GM19023 (cell line): ENCODE measurements around the gene CFL1.
"Not testable (repeated sequence)": the region's sequence is repeated elsewhere in the genome, so short reads cannot be mapped to it uniquely, and the experiment has no call there.

Experiments
- ATAC-seq: cut with Tn5 transposase; IDR thresholded peaks from one replicate; pipeline ENCODE4 v1.9.1; 2021; ENCODE audit warnings: mild to moderate bottlenecking, moderate library complexity; ENCODE audit not compliant: unreplicated experiment

The CFL1 gene

DNA sequence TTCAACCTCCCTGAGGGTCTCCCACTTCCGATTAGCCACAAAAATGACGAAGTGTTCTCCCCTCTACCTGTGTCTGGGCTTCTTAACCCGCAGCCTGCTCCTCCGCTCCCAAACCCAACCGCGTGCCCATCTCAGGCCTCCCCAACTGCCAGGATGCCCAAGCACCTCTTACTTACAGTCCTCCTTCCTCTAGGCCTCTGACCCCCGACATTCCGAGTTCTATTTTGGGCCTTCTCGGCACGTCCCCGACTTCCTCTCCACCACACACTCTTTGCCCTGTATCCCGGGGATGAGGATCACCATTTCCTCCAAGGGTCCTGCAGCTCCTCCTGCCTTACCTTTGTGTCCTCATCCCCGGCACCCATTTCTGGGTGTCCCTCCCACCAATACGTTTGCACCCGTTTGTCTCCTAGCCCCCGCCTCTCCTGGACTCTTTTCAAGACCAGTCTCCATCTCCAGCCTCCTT, 1.9 kb upstream of the CFL1 start:
- ATAC-seq = no peak

- ATAC-seq = peak; percentile 50
Observed at GRCh38 chr11:65859095-65859811, 1.3 kb upstream of the CFL1 start.

DNA sequence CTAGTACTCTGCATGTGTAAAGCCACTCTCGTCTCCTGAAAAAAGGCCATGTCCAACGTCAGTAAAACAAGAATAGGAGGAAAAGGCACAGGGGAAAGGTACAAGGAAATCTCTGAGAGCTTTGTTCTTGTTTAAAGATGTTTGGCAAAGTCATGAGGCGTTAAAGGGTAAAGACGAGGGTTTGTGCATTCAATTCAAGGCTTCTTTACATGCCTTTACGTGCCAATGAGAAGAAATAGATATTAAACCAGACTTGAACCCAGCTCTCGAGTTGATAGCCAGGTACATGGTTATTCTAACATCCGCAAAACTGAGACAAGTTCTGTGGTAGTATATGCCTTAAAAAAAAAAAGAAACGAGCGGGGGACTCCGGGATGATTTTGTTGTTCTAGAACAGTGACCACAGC, 704 bp upstream of the CFL1 start:
- ATAC-seq = no peak

- ATAC-seq = peak; percentile 2
Observed at GRCh38 chr11:65857500-65857852, 504 bp downstream of the CFL1 start.

GRCh38 chr11:65856689-65857499, 1.1 kb downstream of the CFL1 start:
- peak; percentile 20 for ATAC-seq

GRCh38 chr11:65855927-65856363, 2.0 kb downstream of the CFL1 start:
- no peak for ATAC-seq

DNA sequence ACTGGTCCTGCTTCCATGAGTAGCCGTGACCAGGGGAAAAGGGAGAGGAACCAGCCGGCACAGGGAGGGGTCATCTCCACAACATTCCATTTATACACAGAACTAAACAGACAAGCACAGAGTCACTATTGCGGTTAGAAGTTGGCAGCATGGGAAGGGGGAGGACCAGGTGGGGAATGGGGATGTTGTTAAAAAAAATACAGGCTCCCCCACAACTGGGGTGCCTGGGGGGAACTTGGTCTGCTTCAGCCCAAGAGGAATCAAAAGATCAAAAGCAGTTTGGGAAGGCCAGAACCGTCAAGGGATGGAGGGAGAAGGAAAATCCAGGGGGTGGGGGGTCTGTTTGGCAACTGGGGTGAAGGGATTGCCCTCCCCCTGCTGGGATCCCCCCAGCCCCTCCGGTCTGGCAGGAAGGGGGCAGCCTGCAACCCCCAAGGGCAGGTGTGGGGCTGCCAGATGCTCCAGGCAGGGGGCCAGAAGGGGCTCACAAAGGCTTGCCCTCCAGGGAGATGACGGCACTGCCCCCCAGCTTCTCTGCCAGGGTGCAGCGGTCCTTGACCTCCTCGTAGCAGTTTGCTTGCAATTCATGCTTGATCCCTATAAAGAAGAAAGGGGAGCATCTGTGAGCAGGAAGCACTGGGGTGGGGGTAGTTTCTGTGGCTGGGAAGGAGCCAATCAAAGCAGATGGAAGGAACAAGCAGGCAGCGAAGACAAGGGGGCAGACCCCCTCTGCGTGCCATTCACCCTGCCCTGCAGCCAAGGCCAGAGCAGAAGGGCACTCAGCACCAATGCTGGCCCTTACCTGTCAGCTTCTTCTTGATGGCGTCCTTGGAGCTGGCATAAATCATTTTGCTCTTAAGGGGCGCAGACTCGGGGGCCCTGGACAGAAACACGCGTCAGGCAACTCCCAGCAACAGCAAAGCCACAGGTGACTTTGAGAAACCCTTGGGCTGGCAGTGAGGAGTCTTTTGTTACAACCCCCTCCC, 2.8 kb downstream of the CFL1 start:
- ATAC-seq = no peak

GRCh38 chr11:65854161-65854592, 3.8 kb downstream of the CFL1 start:
- ATAC-seq = no peak

DNA sequence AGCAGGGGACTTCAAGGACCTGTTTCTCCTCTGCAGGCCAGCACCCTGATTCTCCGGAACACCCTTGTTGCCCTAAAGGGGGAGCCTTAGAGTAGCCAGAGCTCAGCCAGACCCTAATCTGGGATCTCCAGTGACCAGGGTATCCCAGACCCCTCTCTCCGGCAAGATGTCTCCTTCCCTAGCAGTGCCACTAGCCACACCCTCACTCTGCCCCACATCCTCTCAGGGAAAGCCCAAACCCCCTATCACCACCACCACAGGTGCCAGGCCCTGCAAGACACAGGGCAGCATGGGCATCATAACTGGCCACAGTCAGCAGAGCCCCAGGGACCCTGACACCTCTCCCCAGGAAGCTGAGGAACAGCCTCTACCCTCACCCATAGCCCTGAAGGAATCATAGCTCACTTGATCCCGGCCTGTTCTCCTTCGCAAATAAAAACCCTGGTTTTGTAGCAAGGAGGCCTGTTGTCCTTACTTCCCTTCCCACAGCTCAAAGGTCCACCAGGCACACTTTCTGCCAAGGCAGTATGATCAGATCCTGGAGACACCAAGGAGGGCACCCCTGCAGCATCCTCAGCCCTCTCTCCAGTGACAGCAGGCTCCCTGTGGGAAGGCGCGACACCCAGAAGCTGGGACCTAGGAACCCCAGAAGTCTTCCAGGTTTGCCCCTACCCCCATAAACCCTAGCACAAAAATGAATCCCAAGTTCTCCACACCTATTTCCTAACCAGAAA, 4.6 kb downstream of the CFL1 start:
- ATAC-seq = no peak

GRCh38 chr11:65852508-65853245, 5.3 kb downstream of the CFL1 start:
- no peak for ATAC-seq

GRCh38 chr11:65851811-65852507, 6.0 kb downstream of the CFL1 start:
- no peak for ATAC-seq

- ATAC-seq = no peak
Observed at GRCh38 chr11:65851083-65851579, 6.8 kb downstream of the CFL1 start.

- ATAC-seq = no peak
Observed at GRCh38 chr11:65850217-65851082, 7.5 kb downstream of the CFL1 start.

GRCh38 chr11:65849771-65850216, 8.2 kb downstream of the CFL1 start:
- ATAC-seq = no peak

DNA sequence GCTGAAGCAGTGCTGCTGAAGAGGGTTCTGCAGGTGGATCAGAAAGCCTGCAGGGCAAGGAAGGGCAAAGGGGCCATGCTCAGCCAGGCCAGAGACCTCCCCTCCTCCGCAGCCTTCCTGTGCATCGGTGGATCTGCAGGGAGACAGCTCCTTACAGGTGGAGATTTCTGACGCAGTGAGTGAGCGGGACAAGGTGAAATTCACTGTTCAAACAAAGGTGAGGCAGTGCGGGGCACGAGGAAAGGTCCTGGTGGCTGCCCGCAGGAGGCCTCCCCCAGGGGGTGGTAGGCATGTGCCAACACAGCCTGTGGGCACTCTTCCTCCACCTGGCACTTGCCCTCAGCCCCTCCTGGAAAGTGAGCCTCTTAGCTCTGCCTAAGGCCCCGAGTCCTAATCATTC, 8.6 kb downstream of the CFL1 start:
- no peak for ATAC-seq

DNA sequence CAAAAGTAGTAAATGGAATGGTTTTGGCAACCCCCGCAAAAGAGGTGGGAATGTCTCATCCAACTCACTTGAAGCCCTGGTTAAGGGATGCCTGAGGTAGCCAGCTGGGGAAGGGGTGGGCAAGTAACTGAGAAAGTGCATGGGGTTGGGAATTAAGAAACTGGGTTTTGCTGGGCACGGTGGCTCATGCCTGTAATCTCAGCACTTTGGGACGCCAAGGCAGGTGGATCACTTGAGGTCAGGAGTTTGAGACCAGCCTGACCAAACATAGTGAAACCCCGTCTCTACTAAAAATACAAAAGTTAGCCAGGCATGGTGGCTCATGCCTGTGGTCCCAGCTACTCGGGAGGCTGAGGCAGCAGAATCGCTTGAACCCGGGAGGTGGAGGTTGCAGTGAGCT, 9.3 kb downstream of the CFL1 start:
- not testable (repeated sequence) for ATAC-seq

GRCh38 chr11:65847746-65848145, 10.2 kb downstream of the CFL1 start:
- no peak for ATAC-seq
